Measurements from ENCODE around the gene KLHDC10. TPM values are rescaled to one million over a fixed set of nuclear protein-coding genes. Genes with fewer than 3 reads are reported as not detected.
"Not testable (repeated sequence)": the region's sequence is repeated elsewhere in the genome, so short reads cannot be mapped to it uniquely, and the experiment has no call there.

KLHDC10 gene
- total RNA-seq, 1 donor from 2014 or later, result 35.3 TPM

DNA sequence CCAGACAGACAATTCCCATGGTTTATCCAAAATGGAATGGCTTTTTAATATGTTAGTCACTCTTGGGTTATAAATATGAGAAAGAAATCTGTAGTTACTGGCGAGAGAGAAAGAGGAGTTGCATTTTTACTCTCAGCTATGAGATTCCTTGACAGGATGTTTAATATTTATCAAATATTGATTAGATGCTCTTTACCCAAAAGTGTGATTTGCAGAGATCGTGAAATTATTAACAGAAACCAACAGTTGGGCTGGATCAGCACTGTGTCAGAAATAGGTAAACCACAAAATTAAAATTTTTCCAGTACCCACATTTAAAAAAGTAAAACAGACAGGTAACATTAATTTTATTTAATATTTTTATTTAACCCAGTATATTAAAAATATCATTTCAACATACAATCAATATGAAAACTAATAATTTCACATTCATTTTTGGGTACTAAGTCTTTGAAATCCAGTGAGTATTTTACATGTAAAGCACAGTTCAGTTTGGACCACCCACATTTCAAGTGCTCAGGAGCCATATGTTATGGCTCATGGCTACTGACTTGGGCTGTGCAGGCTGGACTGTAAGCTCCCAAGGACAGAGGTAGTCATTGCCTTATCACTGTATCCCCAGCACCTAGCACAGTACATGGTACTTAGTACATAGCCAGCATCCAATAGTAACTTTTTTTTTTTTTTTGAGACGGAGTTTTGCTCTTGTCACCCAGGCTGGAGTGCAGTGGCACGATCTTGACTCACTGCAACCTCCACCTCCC is 42.5 kb downstream of the KLHDC10 start:
- H3K4me1 Mint-ChIP-seq (ENCODE audit: unreplicated experiment), result no peaks in the 10 kb centered on the region
- no peaks in the 10 kb centered on the region for H3K27me3 Mint-ChIP-seq (ENCODE audit: unreplicated experiment)
- TF ChIP-seq, protein P1, sequence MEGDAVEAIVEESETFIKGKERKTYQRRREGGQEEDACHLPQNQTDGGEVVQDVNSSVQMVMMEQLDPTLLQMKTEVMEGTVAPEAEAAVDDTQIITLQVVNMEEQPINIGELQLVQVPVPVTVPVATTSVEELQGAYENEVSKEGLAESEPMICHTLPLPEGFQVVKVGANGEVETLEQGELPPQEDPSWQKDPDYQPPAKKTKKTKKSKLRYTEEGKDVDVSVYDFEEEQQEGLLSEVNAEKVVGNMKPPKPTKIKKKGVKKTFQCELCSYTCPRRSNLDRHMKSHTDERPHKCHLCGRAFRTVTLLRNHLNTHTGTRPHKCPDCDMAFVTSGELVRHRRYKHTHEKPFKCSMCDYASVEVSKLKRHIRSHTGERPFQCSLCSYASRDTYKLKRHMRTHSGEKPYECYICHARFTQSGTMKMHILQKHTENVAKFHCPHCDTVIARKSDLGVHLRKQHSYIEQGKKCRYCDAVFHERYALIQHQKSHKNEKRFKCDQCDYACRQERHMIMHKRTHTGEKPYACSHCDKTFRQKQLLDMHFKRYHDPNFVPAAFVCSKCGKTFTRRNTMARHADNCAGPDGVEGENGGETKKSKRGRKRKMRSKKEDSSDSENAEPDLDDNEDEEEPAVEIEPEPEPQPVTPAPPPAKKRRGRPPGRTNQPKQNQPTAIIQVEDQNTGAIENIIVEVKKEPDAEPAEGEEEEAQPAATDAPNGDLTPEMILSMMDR (IDR thresholded peaks at IDR 0.05), result no peak
- DNase-seq (ENCODE audit: extremely low spot score, unreplicated experiment), result no peak
- H3K36me3 Mint-ChIP-seq (ENCODE audit: unreplicated experiment), result peaks cover 18% of the 10 kb centered on the region
- H3K4me3 Mint-ChIP-seq (ENCODE audit: unreplicated experiment), result no peak overlapping the region
- H3K27ac Mint-ChIP-seq (ENCODE audit: unreplicated experiment), result no peak overlapping the region
- H3K9me3 Mint-ChIP-seq (ENCODE audit: unreplicated experiment), result peaks cover 6% of the 10 kb centered on the region

DNA sequence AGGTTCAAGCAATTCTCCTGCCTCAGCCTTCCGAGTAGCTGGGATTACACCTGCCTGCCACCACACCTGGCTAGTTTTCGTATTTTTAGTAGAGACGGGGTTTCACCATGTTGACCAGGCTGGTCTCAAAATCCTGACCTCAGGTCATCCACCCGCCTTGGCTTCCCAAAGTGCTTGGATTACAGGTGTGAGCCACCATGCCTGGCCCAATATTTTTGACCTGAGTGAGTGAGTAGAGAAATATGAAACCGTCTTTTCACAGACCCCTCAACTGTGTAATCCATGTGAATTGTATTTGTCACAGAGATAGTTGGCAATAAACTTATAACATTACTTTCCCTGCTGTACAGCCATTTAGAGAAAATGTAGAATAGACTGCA is 43.1 kb downstream of the KLHDC10 start:
- not testable (repeated sequence) for DNase-seq (ENCODE audit: extremely low spot score, unreplicated experiment); H3K27ac Mint-ChIP-seq (ENCODE audit: unreplicated experiment); H3K4me3 Mint-ChIP-seq (ENCODE audit: unreplicated experiment); H3K9me3 Mint-ChIP-seq (ENCODE audit: unreplicated experiment); H3K4me1 Mint-ChIP-seq (ENCODE audit: unreplicated experiment); H3K27me3 Mint-ChIP-seq (ENCODE audit: unreplicated experiment)
- peaks cover 19% of the 10 kb centered on the region for H3K36me3 Mint-ChIP-seq (ENCODE audit: unreplicated experiment)

DNA sequence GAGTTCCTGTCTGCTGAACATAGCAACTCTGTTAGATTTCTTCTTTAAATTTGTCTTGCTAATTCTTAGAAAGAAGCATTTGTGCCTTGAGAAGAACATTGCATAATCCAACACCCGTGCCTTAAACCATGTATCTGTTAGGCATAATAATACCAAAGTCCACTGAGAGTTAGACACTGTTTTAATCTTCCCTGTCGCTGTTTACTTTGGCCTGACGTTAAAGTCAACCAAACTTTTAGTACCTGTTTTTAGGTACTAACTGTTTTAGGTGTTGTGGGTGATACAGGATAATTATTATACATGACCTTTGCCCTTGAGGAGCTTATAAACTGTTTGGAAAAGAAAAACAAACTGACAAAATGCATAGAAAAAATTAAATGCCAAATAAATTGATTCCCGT is 43.6 kb downstream of the KLHDC10 start:
- Mint-ChIP-seq H3K4me1 (ENCODE audit: unreplicated experiment) (no peaks in the 10 kb centered on the region), H3K27ac (ENCODE audit: unreplicated experiment) (no peak overlapping the region), H3K27me3 (ENCODE audit: unreplicated experiment) (no peaks in the 10 kb centered on the region), H3K4me3 (ENCODE audit: unreplicated experiment) (no peak overlapping the region), H3K36me3 (ENCODE audit: unreplicated experiment) (peaks cover 21% of the 10 kb centered on the region), H3K9me3 (ENCODE audit: unreplicated experiment) (peaks cover 6% of the 10 kb centered on the region)
- DNase-seq (ENCODE audit: extremely low spot score, unreplicated experiment), result no peak
- TF ChIP-seq, protein P1 (IDR thresholded peaks at IDR 0.05), result no peak

DNA sequence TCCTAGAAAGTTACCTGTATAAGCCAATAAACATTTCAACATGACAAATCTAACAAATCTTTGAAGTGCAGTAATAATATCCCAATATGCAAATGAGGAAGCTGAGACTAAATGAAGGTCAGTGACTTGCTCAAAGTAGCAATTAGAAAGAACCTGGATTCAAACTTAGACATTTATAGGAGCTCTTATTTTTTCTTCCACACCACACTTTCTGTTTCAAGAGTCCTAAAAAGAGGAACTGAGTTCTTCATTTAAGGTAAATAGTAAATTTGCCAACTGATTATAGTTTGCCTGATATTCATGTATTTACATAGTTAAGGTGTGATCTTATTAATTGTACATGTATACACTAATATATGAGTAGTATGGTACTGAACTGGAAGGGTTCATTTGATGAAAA is 44.0 kb downstream of the KLHDC10 start:
- Mint-ChIP-seq H3K9me3 (ENCODE audit: unreplicated experiment) (peaks cover 6% of the 10 kb centered on the region), H3K27ac (ENCODE audit: unreplicated experiment) (no peak overlapping the region), H3K27me3 (ENCODE audit: unreplicated experiment) (no peaks in the 10 kb centered on the region), H3K4me1 (ENCODE audit: unreplicated experiment) (no peaks in the 10 kb centered on the region), H3K4me3 (ENCODE audit: unreplicated experiment) (no peak overlapping the region), H3K36me3 (ENCODE audit: unreplicated experiment) (peaks cover 21% of the 10 kb centered on the region)
- TF ChIP-seq, protein P1 (IDR thresholded peaks at IDR 0.05), result no peak
- DNase-seq (ENCODE audit: extremely low spot score, unreplicated experiment), result no peak

DNA sequence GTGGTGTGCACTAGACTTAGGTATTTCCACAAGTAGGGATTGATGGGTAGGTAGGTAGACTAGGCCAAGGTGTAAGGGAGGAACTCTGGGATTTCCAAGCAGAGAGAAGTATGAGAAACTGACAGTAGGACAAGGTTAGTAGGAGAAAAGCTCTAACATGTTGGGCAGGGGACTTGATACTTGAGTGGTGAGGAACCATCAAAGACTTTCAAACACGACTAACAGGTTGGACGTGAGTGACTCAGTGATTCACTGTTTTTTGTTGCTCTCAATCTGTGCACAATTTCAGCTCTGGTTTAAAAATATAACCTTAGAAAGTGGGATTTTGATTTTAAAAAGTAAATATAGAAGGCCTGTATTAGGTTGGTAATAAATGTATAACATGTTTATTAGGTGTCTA is 44.4 kb downstream of the KLHDC10 start:
- Mint-ChIP-seq H3K36me3 (ENCODE audit: unreplicated experiment) (peaks cover 21% of the 10 kb centered on the region), H3K27me3 (ENCODE audit: unreplicated experiment) (no peaks in the 10 kb centered on the region), H3K27ac (ENCODE audit: unreplicated experiment) (no peak overlapping the region), H3K9me3 (ENCODE audit: unreplicated experiment) (peaks cover 6% of the 10 kb centered on the region), H3K4me3 (ENCODE audit: unreplicated experiment) (no peak overlapping the region), H3K4me1 (ENCODE audit: unreplicated experiment) (no peaks in the 10 kb centered on the region)
- DNase-seq (ENCODE audit: extremely low spot score, unreplicated experiment), result no peak
- TF ChIP-seq, protein P1 (IDR thresholded peaks at IDR 0.05), result no peak
